Muscle of leg (tissue), 11 donors: ENCODE measurements around the gene TXNDC15. TPM values are rescaled to one million over a fixed set of nuclear protein-coding genes. Genes with fewer than 3 reads are reported as not detected.
A peak's percentile ranks its signal among the peaks of the same experiment; 100 is the strongest.
"Not testable (repeated sequence)": the region's sequence is repeated elsewhere in the genome, so short reads cannot be mapped to it uniquely, and the experiment has no call there.

Experiments
- DNase-seq: peaks from one replicate; pipeline ENCODE4 v3.0.0; 2013
- H3K27ac ChIP-seq: one replicate; pipeline ENCODE4 v1.5.1; 2013; ENCODE audit warnings: mild to moderate bottlenecking, low read length, control low read depth
- H3K27me3 ChIP-seq: one replicate; pipeline ENCODE4 v1.6.1; 2013; ENCODE audit warnings: low read length; ENCODE audit not compliant: control insufficient read depth, insufficient read depth
- H3K36me3 ChIP-seq: one replicate; pipeline ENCODE4 v1.6.1; 2013; ENCODE audit warnings: low read length; ENCODE audit not compliant: control insufficient read depth, insufficient read depth
- H3K4me1 ChIP-seq: one replicate; pipeline ENCODE4 v1.6.1; 2013; ENCODE audit warnings: low read length; ENCODE audit not compliant: control insufficient read depth, insufficient read depth
- H3K4me3 ChIP-seq: one replicate; pipeline ENCODE4 v1.5.1; 2013; ENCODE audit warnings: low read length, control low read depth
- H3K9me3 ChIP-seq: replicated peaks from 2 replicates; pipeline ENCODE4 v1.6.1; 2013; ENCODE audit warnings: low read depth, low read length; ENCODE audit not compliant: control insufficient read depth
- WGBS: methylation state at CpG from one replicate; pipeline ENCODE4 v1.1.5; 2013; ENCODE audit warnings: missing lambda C conversion rate; ENCODE audit not compliant: insufficient coverage; 5-methylcytosine and 5-hydroxymethylcytosine counted together
- polyA plus RNA-seq, 8 donors: library from polyadenylated mRNA; unstranded; fragments of 120-200 nt; gene quantifications; one replicate each; pipeline versions ENCODE4 v1.2.1 to v1.2.3, GENCODE V29; 2013; ENCODE audit warnings: inconsistent platforms in 1 of 8, low replicate concordance in 1 of 8; ENCODE audit not compliant: insufficient read length in 8 of 8, insufficient read depth in 1 of 8
- total RNA-seq: library from RNA; stranded (reverse); fragments of 120-200 nt; gene quantifications from one replicate; pipeline ENCODE4 v1.2.4, GENCODE V29; 2013

The TXNDC15 gene
- total and polyA plus RNA-seq, 9 donors: 60.3 to 95.4 (median 71.4) TPM

GRCh38 chr5:134874831-134875655 is 872 bp downstream of the TXNDC15 start:
- Histone ChIP-seq H3K4me3 (peak overlapping the region; percentile 93), H3K27me3 (no peaks in the 10 kb centered on the region), H3K36me3 (peaks cover 7% of the 10 kb centered on the region), H3K9me3 (no peaks in the 10 kb centered on the region), H3K27ac (peak overlapping the region; percentile 98), H3K4me1 (peaks cover 13% of the 10 kb centered on the region)
- peak; percentile 98 for DNase-seq
- 4% methylated on average over 10 of the region's 20 CpGs for WGBS

- Histone ChIP-seq H3K4me1 (peaks cover 13% of the 10 kb centered on the region), H3K27me3 (no peaks in the 10 kb centered on the region), H3K4me3 (no peak overlapping the region), H3K36me3 (peaks cover 7% of the 10 kb centered on the region), H3K9me3 (no peaks in the 10 kb centered on the region), H3K27ac (no peak overlapping the region)
- no peak for DNase-seq
Observed at GRCh38 chr5:134877159-134877558, 3.0 kb downstream of the TXNDC15 start.

GRCh38 chr5:134878403-134878802 is 4.2 kb downstream of the TXNDC15 start:
- no peak for DNase-seq
- Histone ChIP-seq H3K4me3 (no peak overlapping the region), H3K4me1 (peaks cover 13% of the 10 kb centered on the region), H3K9me3 (no peaks in the 10 kb centered on the region), H3K36me3 (peaks cover 7% of the 10 kb centered on the region), H3K27me3 (no peaks in the 10 kb centered on the region), H3K27ac (no peak overlapping the region)
- 90% methylated on average over 3 of the region's 3 CpGs for WGBS

GRCh38 chr5:134879456-134879855 is 5.3 kb downstream of the TXNDC15 start:
- no peak for DNase-seq
- H3K9me3 ChIP-seq: no peaks in the 10 kb centered on the region
- no peaks in the 10 kb centered on the region for H3K27me3 ChIP-seq
- H3K27ac ChIP-seq: no peak overlapping the region
- peaks cover 7% of the 10 kb centered on the region for H3K36me3 ChIP-seq
- H3K4me1 ChIP-seq: peaks cover 6% of the 10 kb centered on the region
- 90% methylated on average over 3 of the region's 3 CpGs for WGBS
- H3K4me3 ChIP-seq: no peak overlapping the region

- no CpG with 5 or more reads among the region's 3 CpGs for WGBS
- H3K4me3 ChIP-seq, H3K27ac ChIP-seq, H3K27me3 ChIP-seq, H3K36me3 ChIP-seq, H3K4me1 ChIP-seq, DNase-seq, H3K9me3 ChIP-seq: not testable (repeated sequence)
Observed at GRCh38 chr5:134880937-134881336, 6.8 kb downstream of the TXNDC15 start.

GRCh38 chr5:134881711-134882110 is 7.5 kb downstream of the TXNDC15 start:
- DNase-seq, H3K36me3 ChIP-seq, H3K4me3 ChIP-seq, H3K9me3 ChIP-seq, H3K27me3 ChIP-seq, H3K27ac ChIP-seq, H3K4me1 ChIP-seq: not testable (repeated sequence)
- 97% methylated on average over 12 of the region's 30 CpGs for WGBS

- WGBS: 79% methylated on average over 11 of the region's 14 CpGs
- Histone ChIP-seq H3K27ac (no peak overlapping the region), H3K4me1 (no peaks in the 10 kb centered on the region), H3K4me3 (no peak overlapping the region), H3K9me3 (peaks cover 2% of the 10 kb centered on the region), H3K27me3 (no peaks in the 10 kb centered on the region), H3K36me3 (peaks cover 24% of the 10 kb centered on the region)
- DNase-seq: no peak
Observed at GRCh38 chr5:134887593-134888159, 13.5 kb downstream of the TXNDC15 start.

- Histone ChIP-seq H3K36me3 (peaks cover 36% of the 10 kb centered on the region), H3K27ac (no peak overlapping the region), H3K27me3 (no peaks in the 10 kb centered on the region), H3K4me3 (no peak overlapping the region), H3K9me3 (peaks cover 2% of the 10 kb centered on the region), H3K4me1 (no peaks in the 10 kb centered on the region)
- no peak for DNase-seq
- WGBS: 92% methylated on average over 5 of the region's 8 CpGs
Observed at GRCh38 chr5:134889335-134889734, 15.2 kb downstream of the TXNDC15 start.

- no peaks in the 10 kb centered on the region for H3K4me1 ChIP-seq
- H3K9me3 ChIP-seq: peaks cover 2% of the 10 kb centered on the region
- H3K27ac ChIP-seq: no peak overlapping the region
- no peak for DNase-seq
- WGBS: no CpG with 5 or more reads among the region's 1 CpG
- no peaks in the 10 kb centered on the region for H3K27me3 ChIP-seq
- no peak overlapping the region for H3K4me3 ChIP-seq
- H3K36me3 ChIP-seq: peaks cover 37% of the 10 kb centered on the region
Observed at GRCh38 chr5:134891473-134891872, 17.3 kb downstream of the TXNDC15 start.

- WGBS: no CpG with 5 or more reads among the region's 3 CpGs
- no peaks in the 10 kb centered on the region for H3K27me3 ChIP-seq
- no peak overlapping the region for H3K4me3 ChIP-seq
- H3K36me3 ChIP-seq: peaks cover 39% of the 10 kb centered on the region
- no peak overlapping the region for H3K27ac ChIP-seq
- H3K9me3 ChIP-seq: peaks cover 2% of the 10 kb centered on the region
- H3K4me1 ChIP-seq: no peaks in the 10 kb centered on the region
- no peak for DNase-seq
Observed at GRCh38 chr5:134892282-134892681, 18.1 kb downstream of the TXNDC15 start.
